HEK293T (cell line): Measurements from ENCODE around the gene LRRC27.

Experiments used
- CTCF ChIA-PET: fragments of 350-600 bp; formaldehyde crosslinking; extraction: SDS; loops from one replicate; lab custom pipeline; 2021; ENCODE audit warnings: antibody characterized with exemption, inconsistent platforms; lab: Yijun Ruan, JAX
- POLR2A ChIA-PET: fragments of 350-600 bp; formaldehyde crosslinking; extraction: SDS; loops from one replicate; lab custom pipeline; 2020; ENCODE audit warnings: antibody characterized with exemption, inconsistent platforms; lab: Yijun Ruan, JAX
- DNase-seq: peaks from one replicate; pipeline ENCODE4 v3.0.0; 2012; ENCODE audit warnings: mixed read lengths; ENCODE audit errors: extremely low spot score
- ARNT ChIP-seq: fragments of 450-650 bp; IDR thresholded peaks from 2 replicates; pipeline ENCODE4 v1.6.1; 2017; ENCODE audit warnings: mild to moderate bottlenecking
- BHLHE40 ChIP-seq: fragments of 450-650 bp; IDR thresholded peaks from 2 replicates; pipeline ENCODE4 v1.6.1; 2016; ENCODE audit warnings: mild to moderate bottlenecking, moderate library complexity, borderline replicate concordance
- CTBP1 ChIP-seq: fragments of 450-650 bp; IDR thresholded peaks from 2 replicates; pipeline ENCODE4 v1.6.1; 2016; ENCODE audit warnings: borderline replicate concordance
- ELF4 ChIP-seq: fragments of 450-650 bp; IDR thresholded peaks from 2 replicates; pipeline ENCODE4 v1.6.1; 2017; ENCODE audit warnings: antibody characterized with exemption
- FOXA1 ChIP-seq: fragments of 450-650 bp; IDR thresholded peaks from 2 replicates; pipeline ENCODE4 v1.6.1; 2016; ENCODE audit warnings: mild to moderate bottlenecking
- FOXK2 ChIP-seq: fragments of 450-650 bp; IDR thresholded peaks from 2 replicates; pipeline ENCODE4 v1.6.1; 2016; ENCODE audit warnings: mild to moderate bottlenecking
- FOXM1 ChIP-seq: fragments of 450-650 bp; IDR thresholded peaks from 2 replicates; pipeline ENCODE4 v1.6.1; 2017; ENCODE audit warnings: mild to moderate bottlenecking, borderline replicate concordance
- HDGF ChIP-seq: fragments of 450-650 bp; IDR thresholded peaks from 2 replicates; pipeline ENCODE4 v1.6.1; 2017; ENCODE audit warnings: antibody characterized with exemption, borderline replicate concordance
- L3MBTL2 ChIP-seq: fragments of 450-650 bp; conservative IDR thresholded peaks from 2 replicates; pipeline ENCODE4 v1.6.1; 2016; ENCODE audit warnings: mild to moderate bottlenecking
- LEF1 ChIP-seq: fragments of 450-650 bp; IDR thresholded peaks from 2 replicates; pipeline ENCODE4 v1.6.1; 2017; ENCODE audit warnings: mild to moderate bottlenecking, borderline replicate concordance
- NFRKB ChIP-seq: fragments of 450-650 bp; IDR thresholded peaks from 2 replicates; pipeline ENCODE4 v1.6.1; 2016; ENCODE audit warnings: mild to moderate bottlenecking, moderate library complexity
- SP1 ChIP-seq: fragments of 450-650 bp; IDR thresholded peaks from 2 replicates; pipeline ENCODE4 v1.6.1; 2017
- SUZ12 ChIP-seq: fragments of 450-650 bp; IDR thresholded peaks from 2 replicates; pipeline ENCODE4 v1.6.1; 2016; ENCODE audit warnings: mild to moderate bottlenecking
- TARDBP ChIP-seq: fragments of 450-650 bp; IDR thresholded peaks from 2 replicates; pipeline ENCODE4 v1.6.1; 2016
- ZNF384 ChIP-seq: fragments of 450-650 bp; IDR thresholded peaks from 2 replicates; pipeline ENCODE4 v1.6.1; 2016
- TF ChIP-seq, protein P1 (sequence below): fragments of 450-650 bp; IDR thresholded peaks from 2 replicates; pipeline ENCODE4 v1.6.1; 2016

Gene LRRC27

GRCh38 chr10:132392811-132393694 is 61.1 kb downstream of the LRRC27 start:
- CTCF ChIA-PET, result interaction anchor here (0.6 kb wide), 1 partner anchor 18 kb away, joined by 3 read pairs; no protein-coding TSS in a partner anchor
- POLR2A ChIA-PET, result no interaction called here
- TF ChIP-seq BHLHE40, result no peak
- no peak for TF ChIP-seq ELF4
- no peak for TF ChIP-seq LEF1
- TF ChIP-seq HDGF, result no peak
- TF ChIP-seq, protein P1, sequence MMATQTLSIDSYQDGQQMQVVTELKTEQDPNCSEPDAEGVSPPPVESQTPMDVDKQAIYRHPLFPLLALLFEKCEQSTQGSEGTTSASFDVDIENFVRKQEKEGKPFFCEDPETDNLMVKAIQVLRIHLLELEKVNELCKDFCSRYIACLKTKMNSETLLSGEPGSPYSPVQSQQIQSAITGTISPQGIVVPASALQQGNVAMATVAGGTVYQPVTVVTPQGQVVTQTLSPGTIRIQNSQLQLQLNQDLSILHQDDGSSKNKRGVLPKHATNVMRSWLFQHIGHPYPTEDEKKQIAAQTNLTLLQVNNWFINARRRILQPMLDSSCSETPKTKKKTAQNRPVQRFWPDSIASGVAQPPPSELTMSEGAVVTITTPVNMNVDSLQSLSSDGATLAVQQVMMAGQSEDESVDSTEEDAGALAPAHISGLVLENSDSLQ, result no peak
- no peak for TF ChIP-seq TARDBP
- TF ChIP-seq FOXA1, result no peak
- TF ChIP-seq L3MBTL2, result no peak
- no peak for TF ChIP-seq SUZ12
- TF ChIP-seq FOXM1, result no peak
- TF ChIP-seq FOXK2, result no peak
- no peak for TF ChIP-seq ZNF384
- TF ChIP-seq SP1, result no peak

DNA sequence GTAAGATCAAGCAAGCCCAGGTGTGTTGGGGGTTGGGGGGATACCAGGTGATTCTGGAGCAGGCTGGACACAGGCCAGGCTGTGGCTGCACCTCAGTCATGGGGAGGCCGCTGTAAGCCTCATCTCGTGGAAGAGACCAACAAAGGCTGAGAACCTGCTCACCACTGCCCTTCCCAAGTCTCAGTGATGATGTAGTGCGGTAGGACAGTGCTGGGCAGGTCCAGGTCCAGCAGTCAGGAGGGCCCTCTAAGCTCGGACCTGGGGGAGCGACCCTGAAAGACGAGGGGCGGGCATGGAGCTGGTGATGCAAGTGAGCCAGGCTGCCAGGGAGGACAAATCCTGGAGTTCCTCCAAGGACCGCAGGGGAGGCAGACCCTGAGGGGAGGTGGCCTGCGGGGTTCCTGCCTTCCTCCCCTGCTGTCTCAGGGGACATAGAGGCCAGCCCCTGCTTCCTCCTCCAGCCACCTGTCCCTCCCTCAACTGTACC is 61.7 kb downstream of the LRRC27 start:
- TF ChIP-seq SUZ12 (no peak), TARDBP (no peak), CTBP1 (no peak), ARNT (no peak), FOXM1 (no peak), SP1 (no peak), ELF4 (no peak), L3MBTL2 (no peak), FOXA1 (no peak), HDGF (no peak), ZNF384 (no peak), LEF1 (no peak), NFRKB (no peak), BHLHE40 (no peak), FOXK2 (no peak)
- TF ChIP-seq, protein P1, result no peak
- ChIA-PET POLR2A (no interaction called here), CTCF (no interaction called here)

More at GRCh38 chr10:132392811-132393694, 61.1 kb downstream of the LRRC27 start:
- no peak for DNase-seq

GRCh38 chr10:132394201-132394811 is 62.3 kb downstream of the LRRC27 start:
- DNase-seq, result no peak
- ChIA-PET POLR2A (no interaction called here), CTCF (no interaction called here)
- TF ChIP-seq NFRKB (no peak), ELF4 (no peak), LEF1 (no peak), BHLHE40 (no peak), FOXK2 (no peak), ZNF384 (no peak), SUZ12 (no peak), FOXA1 (no peak), ARNT (no peak), HDGF (no peak), SP1 (no peak)
- TF ChIP-seq, protein P1, result no peak

More for the DNA sequence above, 61.7 kb downstream of the LRRC27 start:
- no peak for DNase-seq

DNA sequence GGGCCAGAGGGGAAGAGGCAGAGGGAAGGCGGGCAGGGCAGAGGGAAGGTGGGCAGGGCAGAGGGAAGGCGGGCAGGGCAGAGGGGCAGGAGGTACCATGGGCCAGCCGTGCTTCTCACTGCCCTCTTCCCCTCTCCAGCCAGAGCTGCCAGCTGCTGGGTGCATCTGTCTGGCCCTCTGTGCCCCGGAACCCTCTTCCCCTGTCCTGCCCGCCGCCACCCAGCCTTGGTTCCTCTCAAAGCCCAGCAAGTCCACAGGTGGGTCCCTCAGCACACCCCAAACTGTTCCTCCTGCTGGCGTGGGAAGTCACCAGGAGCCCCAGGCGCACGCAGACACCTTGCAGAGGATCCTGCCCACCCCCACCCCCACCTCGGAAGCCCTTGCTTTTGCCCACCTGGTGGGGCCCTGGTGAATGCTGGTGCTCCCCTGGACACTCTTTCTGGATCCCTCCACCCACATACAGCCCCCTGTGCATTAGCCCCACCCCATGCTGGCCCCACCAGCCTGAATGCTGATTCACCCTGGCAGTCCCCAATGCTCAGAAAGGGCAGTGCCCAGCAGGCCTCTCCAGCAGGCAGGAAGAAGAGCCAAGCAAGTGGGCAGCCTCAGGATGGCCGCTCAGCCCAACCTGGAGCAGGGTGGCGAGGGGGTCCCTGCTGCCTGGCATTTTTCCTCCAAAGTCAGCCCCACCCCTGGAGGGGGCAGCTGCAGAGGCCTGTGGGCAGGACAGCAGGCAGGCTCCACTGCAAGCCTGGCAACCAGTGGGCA is 63.1 kb downstream of the LRRC27 start:
- TF ChIP-seq SUZ12, result no peak
- TF ChIP-seq SP1, result no peak
- no peak for TF ChIP-seq ZNF384
- no peak for TF ChIP-seq LEF1
- TF ChIP-seq ELF4, result no peak
- TF ChIP-seq L3MBTL2, result no peak
- no peak for TF ChIP-seq ARNT
- TF ChIP-seq FOXM1, result no peak
- TF ChIP-seq TARDBP, result no peak
- no peak for TF ChIP-seq CTBP1
- no peak for TF ChIP-seq NFRKB
- TF ChIP-seq FOXK2, result no peak
- TF ChIP-seq, protein P1, result no peak
- no peak for TF ChIP-seq FOXA1
- no peak for TF ChIP-seq BHLHE40
- no peak for TF ChIP-seq HDGF
- DNase-seq, result no peak
- CTCF ChIA-PET, result no interaction called here
- POLR2A ChIA-PET, result no interaction called here
